H9 (cell line): ENCODE data around the gene MCU. TPM values are rescaled to one million over a fixed set of nuclear protein-coding genes. Genes with fewer than 3 reads are reported as not detected.

Experiments
- DNase-seq: peaks from one replicate; pipeline ENCODE4 v3.0.0-alpha.2; 2017
- H2AFZ ChIP-seq: one replicate; pipeline ENCODE4 v1.6.1; 2013; ENCODE audit warnings: mild to moderate bottlenecking, low read length, control low read depth, moderate library complexity
- H2AK5ac ChIP-seq: 2 replicates; pipeline ENCODE4 v1.6.1; 2013; ENCODE audit warnings: low read length, control low read depth, mixed read lengths; ENCODE audit not compliant: insufficient read length
- H2BK120ac ChIP-seq: one replicate; pipeline ENCODE4 v1.6.1; 2013; ENCODE audit warnings: low read depth, mild to moderate bottlenecking, low read length, control low read depth, inconsistent platforms; ENCODE audit not compliant: poor library complexity, severe bottlenecking
- H2BK12ac ChIP-seq: 2 replicates; pipeline ENCODE4 v1.6.1; 2013; ENCODE audit warnings: low read length, control low read depth, mixed read lengths, low read depth; ENCODE audit not compliant: insufficient read length
- H2BK15ac ChIP-seq: 2 replicates; pipeline ENCODE4 v1.6.1; 2013; ENCODE audit warnings: low read depth, low read length, control low read depth
- H2BK20ac ChIP-seq: one replicate; pipeline ENCODE4 v1.6.1; 2013; ENCODE audit warnings: low read depth, mild to moderate bottlenecking, low read length, control low read depth, inconsistent platforms; ENCODE audit not compliant: poor library complexity, severe bottlenecking
- H2BK5ac ChIP-seq: 2 replicates; pipeline ENCODE4 v1.6.1; 2013; ENCODE audit warnings: low read length, control low read depth, mixed read lengths; ENCODE audit not compliant: insufficient read length
- H3K14ac ChIP-seq: 2 replicates; pipeline ENCODE4 v1.6.1; 2013; ENCODE audit warnings: low read length, control low read depth; ENCODE audit not compliant: insufficient read depth
- H3K18ac ChIP-seq: 2 replicates; pipeline ENCODE4 v1.6.1; 2013; ENCODE audit warnings: low read depth, mild to moderate bottlenecking, mixed read lengths, low read length, control low read depth; ENCODE audit not compliant: insufficient read length
- H3K23ac ChIP-seq: 2 replicates; pipeline ENCODE4 v1.6.1; 2013; ENCODE audit warnings: low read length, control low read depth, mixed read lengths, low read depth; ENCODE audit not compliant: insufficient read length
- H3K23me2 ChIP-seq: 2 replicates; pipeline ENCODE4 v1.6.1; 2013; ENCODE audit warnings: low read depth, mild to moderate bottlenecking, mixed read lengths, low read length, control low read depth; ENCODE audit not compliant: insufficient read length, poor library complexity, severe bottlenecking
- H3K27ac ChIP-seq: 2 replicates; pipeline ENCODE4 v1.5.1; 2013; ENCODE audit warnings: low read length, control low read depth, mixed read lengths, low read depth; ENCODE audit not compliant: insufficient read length
- H3K27me3 ChIP-seq: 2 replicates; pipeline ENCODE4 v1.6.1; 2013; ENCODE audit warnings: low read length, control low read depth, inconsistent platforms; ENCODE audit not compliant: insufficient read depth
- H3K4ac ChIP-seq: 2 replicates; pipeline ENCODE4 v1.6.1; 2013; ENCODE audit warnings: low read depth, mild to moderate bottlenecking, control low read depth, inconsistent platforms, low read length, moderate library complexity
- H3K4me1 ChIP-seq: 2 replicates; pipeline ENCODE4 v1.6.1; 2013; ENCODE audit warnings: low read length, control low read depth, inconsistent platforms; ENCODE audit not compliant: insufficient read depth
- H3K4me2 ChIP-seq: 2 replicates; pipeline ENCODE4 v1.6.1; 2013; ENCODE audit warnings: low read length, control low read depth, mixed read lengths; ENCODE audit not compliant: insufficient read length, insufficient read depth
- H3K56ac ChIP-seq: 2 replicates; pipeline ENCODE4 v1.6.1; 2013; ENCODE audit warnings: low read depth, mild to moderate bottlenecking, mixed read lengths, low read length, control low read depth; ENCODE audit not compliant: insufficient read length
- H3K79me1 ChIP-seq: 2 replicates; pipeline ENCODE4 v1.6.1; 2013; ENCODE audit warnings: low read depth, mild to moderate bottlenecking, moderate library complexity, low read length, control low read depth, inconsistent platforms; ENCODE audit not compliant: insufficient read depth, poor library complexity, severe bottlenecking
- H3K79me2 ChIP-seq: 2 replicates; pipeline ENCODE4 v1.6.1; 2013; ENCODE audit warnings: low read length, control low read depth, inconsistent platforms; ENCODE audit not compliant: insufficient read depth
- H3K9ac ChIP-seq: 2 replicates; pipeline ENCODE4 v1.6.1; 2013; ENCODE audit warnings: low read length, control low read depth, mixed read lengths; ENCODE audit not compliant: insufficient read length; ENCODE audit errors: extremely low read depth
- H3K9me3 ChIP-seq: one replicate; pipeline ENCODE4 v1.6.1; 2013; ENCODE audit warnings: low read depth, low read length, inconsistent platforms; ENCODE audit not compliant: control insufficient read depth
- H3T11ph ChIP-seq: one replicate; pipeline ENCODE4 v1.6.1; 2013; ENCODE audit warnings: mild to moderate bottlenecking, low read length, control low read depth, inconsistent platforms
- H4K20me1 ChIP-seq: one replicate; pipeline ENCODE4 v1.6.1; 2013; ENCODE audit not compliant: control insufficient read depth, insufficient read length, insufficient read depth
- H4K5ac ChIP-seq: 2 replicates; pipeline ENCODE4 v1.6.1; 2013; ENCODE audit warnings: low read depth, mild to moderate bottlenecking, mixed read lengths, low read length, control low read depth; ENCODE audit not compliant: insufficient read length
- H4K8ac ChIP-seq: replicated peaks from 2 replicates; pipeline ENCODE4 v1.6.1; 2013; ENCODE audit warnings: low read length, control low read depth, mixed read lengths, low read depth; ENCODE audit not compliant: insufficient read length
- H4K91ac ChIP-seq: 2 replicates; pipeline ENCODE4 v1.6.1; 2013; ENCODE audit warnings: low read depth, mild to moderate bottlenecking, moderate library complexity, mixed read lengths, low read length, control low read depth; ENCODE audit not compliant: insufficient read length
- H3K27ac Mint-ChIP-seq, 3 experiments: 2 replicates in 2 of 3; 3 replicates in 1 of 3; pipeline ENCODE4 v1.8.0; 2020 to 2021; ENCODE audit warnings: mixed read lengths in 3 of 3, mild to moderate bottlenecking in 1 of 3, moderate library complexity in 1 of 3
- H3K27me3 Mint-ChIP-seq: 2 replicates; pipeline ENCODE4 v1.8.0; 2021; ENCODE audit warnings: low read depth, mild to moderate bottlenecking, moderate library complexity, mixed read lengths
- H3K36me3 Mint-ChIP-seq, 3 experiments: 2 replicates in 2 of 3; 3 replicates in 1 of 3; pipeline ENCODE4 v1.8.0; 2020 to 2021; ENCODE audit warnings: low read depth in 3 of 3, mixed read lengths in 3 of 3; ENCODE audit not compliant: insufficient read depth in 1 of 3
- H3K4me1 Mint-ChIP-seq, 2 experiments: 2 replicates each; pipeline ENCODE4 v1.8.0; 2020; ENCODE audit warnings: mixed read lengths in 2 of 2
- H3K4me3 Mint-ChIP-seq, 2 experiments: 2 replicates in 1 of 2; 3 replicates in 1 of 2; pipeline ENCODE4 v1.8.0; 2020 to 2021; ENCODE audit warnings: mild to moderate bottlenecking in 2 of 2, mixed read lengths in 2 of 2, moderate library complexity in 1 of 2
- H3K9me3 Mint-ChIP-seq, 2 experiments: 2 replicates in 1 of 2; 3 replicates in 1 of 2; pipeline ENCODE4 v1.8.0; 2020; ENCODE audit warnings: mild to moderate bottlenecking in 2 of 2, mixed read lengths in 2 of 2, moderate library complexity in 1 of 2
- WGBS: extraction: QIAGEN DNeasy Blood & Tissue Kit; methylation state at CpG from one replicate; pipeline ENCODE4 v1.1.7; 2013; ENCODE audit warnings: missing lambda C conversion rate, low lambda C conversion rate, mixed read lengths; ENCODE audit not compliant: insufficient read length; ENCODE audit errors: extremely low coverage; 5-methylcytosine and 5-hydroxymethylcytosine counted together
- total RNA-seq: library from RNA; stranded (reverse); gene quantifications from 2 replicates; pipeline ENCODE4 v1.2.1, GENCODE V29; 2021
- TF ChIP-seq, protein P1 (sequence below): fragments of 200-600 bp; sonication (generic); conservative IDR thresholded peaks from 3 replicates; pipeline ENCODE4 v1.8.0; 2021; ENCODE audit warnings: antibody characterized with exemption, mild to moderate bottlenecking

The MCU gene
- total RNA-seq, 1 experiment from 2014 or later, result 36.6 TPM

GRCh38 chr10:72796538-72796937 lies 104.6 kb downstream of the MCU start:
- Histone ChIP-seq H3K27ac (no peak overlapping the region), H3K14ac (no peak overlapping the region), H4K8ac (no peak overlapping the region), H3K4me2 (no peak overlapping the region), H3K9me3 (no peaks in the 10 kb centered on the region), H3K4ac (no peak overlapping the region), H3K9ac (no peak overlapping the region), H3K27me3 (no peaks in the 10 kb centered on the region), H4K91ac (no peak overlapping the region), H3K23ac (no peak overlapping the region), H4K20me1 (no peaks in the 10 kb centered on the region), H2BK5ac (no peak overlapping the region), H3K79me1 (no peaks in the 10 kb centered on the region), H3K18ac (no peak overlapping the region), H3K23me2 (no peaks in the 10 kb centered on the region), H4K5ac (no peak overlapping the region), H2BK20ac (no peak overlapping the region), H2BK12ac (no peak overlapping the region), H2AK5ac (no peak overlapping the region), H3T11ph (no peak overlapping the region), H3K79me2 (no peaks in the 10 kb centered on the region; the same call in 1 of the 2 replicates), H2BK120ac (no peak overlapping the region), H3K4me1 (peaks cover 5% of the 10 kb centered on the region; the same call in 1 of the 2 replicates), H2AFZ (no peak overlapping the region), H2BK15ac (no peak overlapping the region), H3K56ac (no peak overlapping the region)
- peaks cover 0 to 5% (median 0%) of the 10 kb centered on the region in 3 experiments; a peak in 2 of 7 replicates for H3K36me3 Mint-ChIP-seq
- no peak overlapping the region for H3K4me3 Mint-ChIP-seq
- no peak overlapping the region for H3K27ac Mint-ChIP-seq
- no peaks in the 10 kb centered on the region for H3K27me3 Mint-ChIP-seq
- no CpG with 5 or more reads among the region's 4 CpGs for WGBS
- no peaks in the 10 kb centered on the region for H3K9me3 Mint-ChIP-seq
- TF ChIP-seq, protein P1, sequence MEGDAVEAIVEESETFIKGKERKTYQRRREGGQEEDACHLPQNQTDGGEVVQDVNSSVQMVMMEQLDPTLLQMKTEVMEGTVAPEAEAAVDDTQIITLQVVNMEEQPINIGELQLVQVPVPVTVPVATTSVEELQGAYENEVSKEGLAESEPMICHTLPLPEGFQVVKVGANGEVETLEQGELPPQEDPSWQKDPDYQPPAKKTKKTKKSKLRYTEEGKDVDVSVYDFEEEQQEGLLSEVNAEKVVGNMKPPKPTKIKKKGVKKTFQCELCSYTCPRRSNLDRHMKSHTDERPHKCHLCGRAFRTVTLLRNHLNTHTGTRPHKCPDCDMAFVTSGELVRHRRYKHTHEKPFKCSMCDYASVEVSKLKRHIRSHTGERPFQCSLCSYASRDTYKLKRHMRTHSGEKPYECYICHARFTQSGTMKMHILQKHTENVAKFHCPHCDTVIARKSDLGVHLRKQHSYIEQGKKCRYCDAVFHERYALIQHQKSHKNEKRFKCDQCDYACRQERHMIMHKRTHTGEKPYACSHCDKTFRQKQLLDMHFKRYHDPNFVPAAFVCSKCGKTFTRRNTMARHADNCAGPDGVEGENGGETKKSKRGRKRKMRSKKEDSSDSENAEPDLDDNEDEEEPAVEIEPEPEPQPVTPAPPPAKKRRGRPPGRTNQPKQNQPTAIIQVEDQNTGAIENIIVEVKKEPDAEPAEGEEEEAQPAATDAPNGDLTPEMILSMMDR, result no peak
- H3K4me1 Mint-ChIP-seq, result peaks cover 36 to 37% of the 10 kb centered on the region in 2 experiments
- no peak for DNase-seq
